Measurements from ENCODE around the gene TMX1. TPM values are rescaled to one million over a fixed set of nuclear protein-coding genes. Genes with fewer than 3 reads are reported as not detected.
A peak's percentile ranks its signal among the peaks of the same experiment; 100 is the strongest.

TMX1 gene
- total and polyA plus RNA-seq, 4 donors, result 28.2 to 45.4 (median 38.0) TPM

DNA sequence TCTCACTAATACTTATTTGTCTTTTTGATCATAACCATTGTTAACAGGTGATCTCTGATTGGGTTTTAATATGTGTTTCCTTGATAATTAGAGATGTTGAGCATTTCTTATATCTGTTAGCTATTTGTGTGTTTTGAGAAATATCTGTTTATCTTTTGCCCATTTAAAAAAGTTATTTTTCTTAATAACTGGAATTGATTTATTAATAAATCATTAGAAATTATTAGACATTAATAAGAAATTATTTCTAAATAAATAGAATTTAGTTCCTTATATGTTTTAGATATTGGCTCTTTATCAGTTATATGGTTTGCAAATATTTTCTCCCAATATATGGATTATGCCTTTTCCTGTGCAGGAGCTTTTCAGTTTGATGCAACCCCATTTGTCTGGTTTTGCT is 18.7 kb downstream of the TMX1 start:
- no peaks in the 10 kb centered on the region for H3K27me3 ChIP-seq (ENCODE audit: control insufficient read depth, insufficient read depth, low read length)
- peaks cover 2% of the 10 kb centered on the region for H3K9me3 ChIP-seq (ENCODE audit: control insufficient read depth, insufficient read depth, low read length)
- H3K4me1 ChIP-seq (ENCODE audit: control insufficient read depth, insufficient read depth, low read length), result no peaks in the 10 kb centered on the region
- H3K27ac ChIP-seq (ENCODE audit: low read depth, low read length), result no peak overlapping the region
- DNase-seq (ENCODE audit: low read depth in 4 of 6, low spot score in 6 of 6), result no peak
- peaks cover 2% of the 10 kb centered on the region for H3K36me3 ChIP-seq (ENCODE audit: control insufficient read depth, insufficient read depth, low read length)
- no peak overlapping the region for H3K4me3 ChIP-seq (ENCODE audit: low read depth, low read length)

DNA sequence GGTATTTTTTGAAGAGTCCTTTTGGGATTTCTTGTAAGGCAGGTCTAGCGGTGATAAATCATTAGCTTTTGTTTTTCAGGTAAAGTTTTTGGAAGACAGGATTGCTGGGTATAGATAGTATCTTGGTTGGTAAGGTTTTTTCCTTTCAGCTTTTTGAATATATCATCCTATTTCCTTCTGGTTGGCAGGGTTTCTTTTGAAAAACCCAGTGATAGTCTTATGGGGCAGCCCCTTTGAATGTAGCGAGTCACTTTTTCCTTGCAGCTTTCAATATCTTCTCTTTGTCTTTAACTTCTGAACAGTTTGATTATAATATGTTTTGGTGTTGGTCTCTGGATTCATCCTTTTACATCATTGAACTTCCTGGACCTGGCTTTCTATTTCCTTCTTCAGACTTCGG is 20.2 kb downstream of the TMX1 start:
- 86% methylated on average over 1 of the region's 3 CpGs for WGBS (ENCODE audit: insufficient coverage)
- peaks cover 2% of the 10 kb centered on the region for H3K9me3 ChIP-seq (ENCODE audit: control insufficient read depth, insufficient read depth, low read length)
- H3K4me3 ChIP-seq (ENCODE audit: low read depth, low read length), result no peak overlapping the region
- no peak overlapping the region for H3K27ac ChIP-seq (ENCODE audit: low read depth, low read length)
- peaks cover 2% of the 10 kb centered on the region for H3K36me3 ChIP-seq (ENCODE audit: control insufficient read depth, insufficient read depth, low read length)
- DNase-seq (ENCODE audit: low read depth in 4 of 6, low spot score in 6 of 6), result no peak
- no peaks in the 10 kb centered on the region for H3K4me1 ChIP-seq (ENCODE audit: control insufficient read depth, insufficient read depth, low read length)
- H3K27me3 ChIP-seq (ENCODE audit: control insufficient read depth, insufficient read depth, low read length), result no peaks in the 10 kb centered on the region

- H3K36me3 ChIP-seq (ENCODE audit: control insufficient read depth, insufficient read depth, low read length), result peaks cover 2% of the 10 kb centered on the region
- DNase-seq (ENCODE audit: low read depth in 4 of 6, low spot score in 6 of 6), result no peak
- H3K9me3 ChIP-seq (ENCODE audit: control insufficient read depth, insufficient read depth, low read length), result peaks cover 2% of the 10 kb centered on the region
- no peaks in the 10 kb centered on the region for H3K27me3 ChIP-seq (ENCODE audit: control insufficient read depth, insufficient read depth, low read length)
- no peak overlapping the region for H3K27ac ChIP-seq (ENCODE audit: low read depth, low read length)
- no peaks in the 10 kb centered on the region for H3K4me1 ChIP-seq (ENCODE audit: control insufficient read depth, insufficient read depth, low read length)
- no peak overlapping the region for H3K4me3 ChIP-seq (ENCODE audit: low read depth, low read length)
- 95% methylated on average over 2 of the region's 2 CpGs for WGBS (ENCODE audit: insufficient coverage)
These were observed 21.1 kb downstream of the TMX1 start for GRCh38 chr14:51261151-51261550.

DNA sequence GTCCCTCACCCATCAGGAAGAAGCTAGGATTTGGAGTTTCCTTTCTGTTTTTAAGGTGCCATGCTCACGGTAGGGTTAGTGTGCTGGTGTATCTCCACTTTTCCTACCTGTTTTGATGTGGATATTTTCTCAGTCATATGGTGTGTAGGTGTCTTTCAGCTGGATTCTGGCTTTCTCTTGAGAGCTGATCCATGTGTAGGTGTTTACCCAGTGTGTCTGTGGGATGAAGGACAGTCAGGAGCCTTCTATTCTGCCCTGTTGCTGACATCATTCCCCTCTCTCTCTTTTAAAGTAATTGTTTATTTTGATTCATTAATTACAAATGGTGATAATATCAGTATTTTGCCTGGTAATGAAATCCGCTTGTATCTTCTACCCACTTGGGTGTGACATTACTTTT is 22.8 kb downstream of the TMX1 start:
- Histone ChIP-seq H3K36me3 (ENCODE audit: control insufficient read depth, insufficient read depth, low read length) (no peaks in the 10 kb centered on the region), H3K27me3 (ENCODE audit: control insufficient read depth, insufficient read depth, low read length) (no peaks in the 10 kb centered on the region), H3K4me1 (ENCODE audit: control insufficient read depth, insufficient read depth, low read length) (no peaks in the 10 kb centered on the region), H3K4me3 (ENCODE audit: low read depth, low read length) (no peak overlapping the region), H3K9me3 (ENCODE audit: control insufficient read depth, insufficient read depth, low read length) (peaks cover 2% of the 10 kb centered on the region), H3K27ac (ENCODE audit: low read depth, low read length) (no peak overlapping the region)
- no peak for DNase-seq (ENCODE audit: low read depth in 4 of 6, low spot score in 6 of 6)
- 20% methylated on average over 1 of the region's 2 CpGs for WGBS (ENCODE audit: insufficient coverage)

- H3K4me3 ChIP-seq (ENCODE audit: low read depth, low read length), result no peak overlapping the region
- H3K9me3 ChIP-seq (ENCODE audit: control insufficient read depth, insufficient read depth, low read length), result no peaks in the 10 kb centered on the region
- H3K27ac ChIP-seq (ENCODE audit: low read depth, low read length), result no peak overlapping the region
- no peaks in the 10 kb centered on the region for H3K27me3 ChIP-seq (ENCODE audit: control insufficient read depth, insufficient read depth, low read length)
- no peak for DNase-seq (ENCODE audit: low read depth in 4 of 6, low spot score in 6 of 6)
- no peaks in the 10 kb centered on the region for H3K36me3 ChIP-seq (ENCODE audit: control insufficient read depth, insufficient read depth, low read length)
- no peaks in the 10 kb centered on the region for H3K4me1 ChIP-seq (ENCODE audit: control insufficient read depth, insufficient read depth, low read length)
- no CpG with 5 or more reads among the region's 1 CpG for WGBS (ENCODE audit: insufficient coverage)
These were observed 29.6 kb downstream of the TMX1 start for GRCh38 chr14:51269634-51270033.

- Histone ChIP-seq H3K27me3 (ENCODE audit: control insufficient read depth, insufficient read depth, low read length) (no peaks in the 10 kb centered on the region), H3K4me3 (ENCODE audit: low read depth, low read length) (no peak overlapping the region), H3K36me3 (ENCODE audit: control insufficient read depth, insufficient read depth, low read length) (no peaks in the 10 kb centered on the region), H3K4me1 (ENCODE audit: control insufficient read depth, insufficient read depth, low read length) (no peaks in the 10 kb centered on the region), H3K27ac (ENCODE audit: low read depth, low read length) (no peak overlapping the region), H3K9me3 (ENCODE audit: control insufficient read depth, insufficient read depth, low read length) (no peaks in the 10 kb centered on the region)
- no peak for DNase-seq (ENCODE audit: low read depth in 4 of 6, low spot score in 6 of 6)
- 100% methylated on average over 1 of the region's 1 CpG for WGBS (ENCODE audit: insufficient coverage)
These were observed 36.6 kb downstream of the TMX1 start for GRCh38 chr14:51276605-51277004.

GRCh38 chr14:51277753-51278415 is 37.8 kb downstream of the TMX1 start:
- Histone ChIP-seq H3K36me3 (ENCODE audit: control insufficient read depth, insufficient read depth, low read length) (no peaks in the 10 kb centered on the region), H3K4me3 (ENCODE audit: low read depth, low read length) (no peak overlapping the region), H3K27me3 (ENCODE audit: control insufficient read depth, insufficient read depth, low read length) (no peaks in the 10 kb centered on the region), H3K4me1 (ENCODE audit: control insufficient read depth, insufficient read depth, low read length) (no peaks in the 10 kb centered on the region), H3K9me3 (ENCODE audit: control insufficient read depth, insufficient read depth, low read length) (no peaks in the 10 kb centered on the region), H3K27ac (ENCODE audit: low read depth, low read length) (no peak overlapping the region)
- 83% methylated on average over 4 of the region's 4 CpGs for WGBS (ENCODE audit: insufficient coverage)
- DNase-seq (ENCODE audit: low read depth in 4 of 6, low spot score in 6 of 6), result no peak

GRCh38 chr14:51282517-51282916 is 42.5 kb downstream of the TMX1 start:
- peaks cover 3% of the 10 kb centered on the region for H3K4me1 ChIP-seq (ENCODE audit: control insufficient read depth, insufficient read depth, low read length)
- H3K27me3 ChIP-seq (ENCODE audit: control insufficient read depth, insufficient read depth, low read length), result no peaks in the 10 kb centered on the region
- H3K27ac ChIP-seq (ENCODE audit: low read depth, low read length), result no peak overlapping the region
- H3K36me3 ChIP-seq (ENCODE audit: control insufficient read depth, insufficient read depth, low read length), result no peaks in the 10 kb centered on the region
- H3K9me3 ChIP-seq (ENCODE audit: control insufficient read depth, insufficient read depth, low read length), result no peaks in the 10 kb centered on the region
- no peak overlapping the region for H3K4me3 ChIP-seq (ENCODE audit: low read depth, low read length)
- no CpG with 5 or more reads among the region's 2 CpGs for WGBS (ENCODE audit: insufficient coverage)
- DNase-seq (ENCODE audit: low read depth in 4 of 6, low spot score in 6 of 6), result peak in 1 of 6 donors; percentile 83

DNA sequence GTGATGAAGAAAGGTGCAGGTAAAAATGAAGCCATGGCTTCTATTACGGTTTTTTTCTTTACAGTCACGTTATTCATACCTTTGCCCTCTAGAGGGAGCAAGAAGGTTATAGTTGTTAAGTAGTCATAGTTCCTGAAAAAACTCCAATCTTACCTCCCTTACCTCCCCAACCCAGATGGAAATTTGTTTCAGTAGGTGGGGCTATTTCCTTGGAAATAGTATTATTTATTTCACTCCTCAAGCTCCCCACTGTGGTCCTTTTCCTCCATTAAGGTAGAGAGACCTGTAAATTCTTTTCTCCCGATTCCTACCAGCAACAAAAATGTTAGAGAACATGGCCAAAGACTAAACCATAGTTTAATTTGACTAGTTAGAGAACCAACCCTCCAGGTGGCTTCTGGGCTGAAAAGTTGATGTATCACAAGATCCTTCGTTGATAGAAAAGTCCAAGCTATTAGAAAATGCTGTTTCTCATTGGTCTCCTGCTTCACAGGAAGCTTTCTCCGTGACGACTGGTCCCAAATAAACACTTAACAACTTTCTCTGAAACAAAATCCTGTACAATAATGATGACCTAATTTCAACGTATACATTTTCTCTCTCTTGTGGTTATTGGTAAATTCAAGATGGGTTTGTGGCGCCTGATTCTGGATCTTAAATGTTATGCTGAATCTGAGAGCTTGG is 43.5 kb downstream of the TMX1 start:
- WGBS (ENCODE audit: insufficient coverage), result 80% methylated on average over 1 of the region's 8 CpGs
- Histone ChIP-seq H3K27me3 (ENCODE audit: control insufficient read depth, insufficient read depth, low read length) (no peaks in the 10 kb centered on the region), H3K27ac (ENCODE audit: low read depth, low read length) (no peak overlapping the region), H3K36me3 (ENCODE audit: control insufficient read depth, insufficient read depth, low read length) (no peaks in the 10 kb centered on the region), H3K4me1 (ENCODE audit: control insufficient read depth, insufficient read depth, low read length) (peaks cover 3% of the 10 kb centered on the region), H3K9me3 (ENCODE audit: control insufficient read depth, insufficient read depth, low read length) (no peaks in the 10 kb centered on the region), H3K4me3 (ENCODE audit: low read depth, low read length) (no peak overlapping the region)
- peak; percentile 63 to 97 (median 76) for DNase-seq (ENCODE audit: low read depth in 4 of 6, low spot score in 6 of 6)

DNA sequence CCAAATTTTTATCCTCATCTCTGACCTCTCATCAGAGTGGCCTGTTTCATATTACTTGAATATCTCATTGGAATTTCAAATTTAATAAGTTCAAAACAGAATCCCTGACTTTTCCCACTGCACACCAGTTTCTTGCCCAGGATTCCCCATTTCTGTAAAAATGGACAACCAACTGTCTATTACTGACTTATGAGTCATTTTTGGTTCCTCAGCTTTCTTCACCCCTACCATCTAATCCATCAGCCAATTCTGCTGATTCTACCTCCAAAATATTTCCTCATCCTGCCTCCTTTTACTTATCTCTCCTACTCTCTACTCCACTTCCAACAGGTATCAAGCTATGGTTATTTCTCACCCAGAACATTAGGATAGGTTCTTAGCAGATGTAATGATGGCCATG is 44.2 kb downstream of the TMX1 start:
- no peaks in the 10 kb centered on the region for H3K27me3 ChIP-seq (ENCODE audit: control insufficient read depth, insufficient read depth, low read length)
- peaks cover 3% of the 10 kb centered on the region for H3K4me1 ChIP-seq (ENCODE audit: control insufficient read depth, insufficient read depth, low read length)
- H3K27ac ChIP-seq (ENCODE audit: low read depth, low read length), result no peak overlapping the region
- no peaks in the 10 kb centered on the region for H3K36me3 ChIP-seq (ENCODE audit: control insufficient read depth, insufficient read depth, low read length)
- no peak overlapping the region for H3K4me3 ChIP-seq (ENCODE audit: low read depth, low read length)
- no peaks in the 10 kb centered on the region for H3K9me3 ChIP-seq (ENCODE audit: control insufficient read depth, insufficient read depth, low read length)
- no peak for DNase-seq (ENCODE audit: low read depth in 4 of 6, low spot score in 6 of 6)

All from spinal cord (tissue), 10 donors.